Ramos (cell line): ENCODE results near the gene RFT1.

ENCODE experiments used
- in situ Hi-C: fragments of 300-500 bp; cut with MboI; formaldehyde crosslinking; loops from one replicate; pipeline ENCODE4 v1.14.3; 2022; ENCODE audit warnings: low sequenced_read_pairs; ENCODE audit not compliant: unreplicated experiment

The RFT1 gene

DNA sequence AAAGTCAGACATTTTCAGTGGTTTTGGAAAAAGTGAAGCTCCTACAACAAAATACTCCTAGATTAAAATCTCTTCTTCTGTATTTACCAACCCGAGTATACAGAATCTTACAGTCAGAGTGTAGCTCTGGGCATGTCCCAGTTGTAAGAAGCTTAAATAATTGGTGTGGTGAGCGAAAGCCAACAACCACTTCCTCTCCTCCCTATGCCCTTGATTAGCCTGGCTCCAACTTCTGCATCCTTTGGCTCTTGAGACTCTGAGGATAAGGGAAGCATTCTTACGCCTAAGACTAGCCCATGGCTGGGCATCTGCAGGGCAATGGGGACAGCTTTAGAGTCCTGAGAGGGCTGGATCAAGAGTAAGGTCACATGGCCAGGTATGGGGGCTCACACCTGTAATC is 25.5 kb downstream of the RFT1 start:
- in situ Hi-C loops = loop anchor here (25.0 kb wide), 1 partner anchor 608 kb away; no protein-coding TSS in a partner anchor

DNA sequence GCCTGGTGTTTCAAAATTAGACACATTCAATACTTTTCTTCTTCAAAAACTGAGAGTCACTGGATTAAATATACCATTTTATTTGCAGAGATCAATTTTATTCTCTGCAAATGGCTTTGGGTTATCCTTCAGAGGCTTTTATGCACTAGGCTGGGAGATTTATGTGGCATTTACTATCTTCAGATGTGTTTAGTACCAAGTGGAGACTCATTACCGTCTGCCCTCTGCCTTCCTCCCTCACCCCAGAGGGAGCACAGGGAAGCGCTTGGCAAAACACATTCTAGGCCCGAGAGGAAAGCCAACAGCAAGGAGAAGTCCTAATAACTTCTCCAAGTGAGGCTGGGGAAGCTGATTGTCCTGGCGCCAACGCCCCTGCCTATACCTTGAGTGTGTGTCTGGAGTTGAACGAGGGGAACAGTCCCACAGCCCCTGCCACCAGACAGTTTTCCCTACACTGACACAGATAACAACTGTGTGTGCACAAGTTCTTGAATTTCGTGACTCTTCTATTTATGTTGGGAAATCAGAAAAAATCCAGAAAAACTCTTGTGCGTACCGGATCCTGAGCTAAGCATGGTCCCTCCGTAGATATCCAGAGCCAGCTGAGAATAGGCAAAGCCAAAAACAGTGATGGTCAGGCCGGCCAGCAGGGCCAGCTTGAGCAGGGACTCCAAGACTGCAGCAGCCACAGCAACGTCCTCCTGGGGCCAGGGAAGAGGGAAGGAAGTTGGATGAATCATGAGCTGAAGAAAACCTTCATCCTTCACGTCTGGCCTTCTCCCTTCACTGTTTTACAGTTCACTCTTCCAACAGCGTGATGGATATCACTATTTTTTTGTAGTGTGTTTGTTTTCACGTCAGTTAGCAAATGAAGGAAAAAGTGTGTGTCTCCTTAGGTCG is 26.6 kb downstream of the RFT1 start:
- in situ Hi-C loops = loop anchor here (25.0 kb wide), 1 partner anchor 609 kb away; no protein-coding TSS in a partner anchor

DNA sequence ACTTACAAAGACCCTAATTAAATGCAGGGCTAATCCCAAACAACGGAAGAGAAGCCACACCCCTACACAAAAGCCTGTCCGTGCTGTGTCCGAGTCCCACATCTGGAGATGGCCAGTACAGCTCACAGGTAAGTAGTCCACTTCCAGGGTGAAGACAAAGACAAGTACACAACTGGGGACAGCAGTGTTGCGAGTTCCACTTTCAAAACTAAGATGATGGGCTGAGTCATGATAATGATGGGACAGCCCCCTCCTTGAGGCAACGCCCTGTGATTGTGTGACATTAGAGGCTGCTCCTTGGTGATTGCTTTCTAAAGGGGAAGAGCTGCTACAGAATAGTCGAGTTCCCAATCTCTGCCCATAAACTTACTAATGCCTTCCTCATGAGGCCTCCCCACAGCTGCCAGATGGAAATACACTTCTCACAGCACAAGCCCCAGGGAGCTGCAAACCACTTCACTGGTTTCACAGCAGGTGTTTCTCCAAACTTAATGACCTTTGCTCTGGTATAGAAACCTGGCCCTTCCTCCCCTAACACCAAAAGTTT is 27.6 kb downstream of the RFT1 start:
- in situ Hi-C loops = loop anchor here (25.0 kb wide), 1 partner anchor 610 kb away; no protein-coding TSS in a partner anchor

DNA sequence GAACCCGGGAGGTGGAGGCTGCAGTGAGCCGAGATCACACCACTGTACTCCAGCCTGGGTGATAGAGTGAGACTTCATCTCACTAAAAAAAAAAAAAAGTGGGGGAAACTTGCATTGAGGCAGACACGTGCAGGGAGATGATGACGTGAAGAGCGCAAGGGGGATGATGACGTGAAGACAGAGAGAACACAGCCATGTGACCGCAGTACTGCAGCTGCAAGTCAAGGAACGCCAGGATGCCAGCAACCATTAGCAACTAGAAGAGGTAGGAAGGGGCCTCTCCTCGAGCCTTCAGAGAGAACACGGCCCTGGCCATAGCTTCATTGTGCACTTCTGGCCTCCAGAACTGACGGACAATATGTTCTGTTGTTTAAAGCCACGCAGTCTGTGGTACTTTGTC is 28.3 kb downstream of the RFT1 start:
- in situ Hi-C loops = loop anchor here (25.0 kb wide), 1 partner anchor 610 kb away; no protein-coding TSS in a partner anchor

DNA sequence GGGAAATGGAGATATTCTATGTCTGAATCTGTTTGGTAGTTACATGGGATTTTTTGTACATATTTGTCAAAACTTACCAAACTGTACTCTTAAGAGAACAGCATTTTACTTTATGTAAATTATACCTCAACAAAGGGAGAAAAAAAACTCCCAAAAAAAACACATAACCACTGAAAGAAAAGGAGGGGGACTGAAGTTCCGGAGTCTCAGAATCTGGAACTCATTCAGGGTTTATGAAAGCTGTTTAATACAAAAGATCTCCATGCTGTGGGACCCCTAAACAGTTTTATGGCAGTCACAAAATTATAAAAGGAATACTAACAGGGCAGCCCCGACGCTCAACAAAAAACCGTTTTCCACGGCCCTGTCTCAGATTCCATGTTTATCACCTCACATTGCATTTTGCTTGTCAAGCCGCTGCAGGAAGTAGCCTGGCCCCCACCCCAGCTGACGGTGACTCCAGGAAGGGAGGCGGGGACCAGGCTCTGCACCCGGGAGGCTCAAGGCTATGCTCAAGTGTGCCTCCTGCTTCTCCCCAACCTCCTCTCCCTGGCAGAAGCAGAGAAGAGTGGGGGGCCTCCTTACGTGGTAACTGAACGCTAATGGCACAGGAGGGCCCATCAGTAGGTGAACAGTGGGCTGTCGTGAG is 29.3 kb downstream of the RFT1 start:
- in situ Hi-C loops = loop anchor here (25.0 kb wide), 1 partner anchor 611 kb away; no protein-coding TSS in a partner anchor

DNA sequence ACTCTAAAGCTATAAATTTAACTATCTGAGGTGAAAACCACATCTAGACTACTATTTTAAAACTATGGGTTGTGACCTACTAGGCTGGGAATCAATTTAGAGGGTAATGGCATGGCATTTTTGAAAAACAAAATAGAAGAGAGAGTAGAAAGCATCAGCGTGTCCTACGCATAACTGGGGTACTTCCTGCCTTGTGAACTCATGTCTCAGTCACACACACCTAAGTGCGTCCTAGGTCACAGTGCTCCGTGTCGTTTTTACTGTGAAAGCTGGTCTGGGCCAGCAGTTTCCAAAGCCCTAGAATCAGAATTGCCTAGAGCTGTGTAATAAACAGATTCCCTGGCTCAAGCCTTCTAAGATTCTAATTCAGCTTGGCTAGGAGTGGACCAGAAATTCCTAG is 32.3 kb downstream of the RFT1 start:
- in situ Hi-C loops = no loop called here

DNA sequence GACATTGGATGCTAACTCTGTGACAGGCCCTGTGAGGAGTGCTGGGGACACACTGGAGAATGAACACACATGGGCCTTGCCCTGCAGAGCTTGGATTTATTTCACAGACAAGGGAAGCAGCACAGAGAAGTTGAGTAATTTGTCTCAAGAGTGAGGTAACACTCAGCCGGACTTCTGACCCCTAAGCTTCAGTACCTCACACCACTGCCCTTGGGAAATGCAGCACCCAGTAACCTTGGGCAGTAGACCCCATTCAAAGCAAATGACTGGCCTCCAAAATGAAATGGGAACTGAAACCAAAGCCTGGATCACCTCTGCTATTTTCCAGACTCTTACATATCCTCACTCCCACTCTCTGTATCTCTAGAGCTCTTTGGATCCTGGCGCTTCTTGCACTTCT is 37.3 kb downstream of the RFT1 start:
- in situ Hi-C loops = no loop called here

DNA sequence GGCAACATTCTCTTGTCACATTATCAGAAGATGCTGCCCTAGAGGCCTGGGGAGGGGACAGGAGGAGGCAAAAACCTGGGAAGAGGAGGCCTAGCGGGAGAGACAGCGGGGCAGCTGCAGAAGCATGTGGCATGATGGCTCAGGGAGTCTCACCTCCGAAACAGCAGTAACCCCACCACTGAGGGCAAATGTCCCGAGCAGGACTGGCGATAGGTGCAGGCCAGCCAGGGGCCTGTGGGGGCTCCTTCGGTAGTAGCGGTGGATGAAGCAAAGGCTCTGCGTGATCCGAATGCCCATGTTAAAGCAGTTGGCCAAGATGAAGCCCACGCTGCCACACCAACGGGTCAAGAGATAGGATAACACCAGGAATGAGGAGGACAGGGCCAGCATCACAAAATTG is 38.0 kb downstream of the RFT1 start:
- in situ Hi-C loops = no loop called here

DNA sequence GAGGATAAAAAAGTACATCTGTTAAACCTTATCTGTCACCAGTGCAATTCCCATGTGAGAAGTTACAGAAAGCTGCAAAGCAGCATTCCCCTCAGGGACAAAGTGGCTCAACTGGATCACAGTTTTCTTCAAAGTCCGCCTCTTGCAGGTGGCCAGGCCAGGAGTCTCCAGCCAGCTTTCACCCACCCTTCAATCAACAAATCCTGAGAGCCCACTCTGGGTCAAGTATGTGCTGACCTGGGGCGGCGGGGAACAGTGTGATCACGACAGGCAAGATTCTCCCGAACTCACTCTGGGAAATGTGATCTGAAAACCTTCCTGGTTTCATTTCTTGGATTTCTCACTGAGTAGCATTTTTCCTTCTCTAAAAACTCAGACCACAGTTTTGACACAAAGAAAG is 39.2 kb downstream of the RFT1 start:
- in situ Hi-C loops = no loop called here

DNA sequence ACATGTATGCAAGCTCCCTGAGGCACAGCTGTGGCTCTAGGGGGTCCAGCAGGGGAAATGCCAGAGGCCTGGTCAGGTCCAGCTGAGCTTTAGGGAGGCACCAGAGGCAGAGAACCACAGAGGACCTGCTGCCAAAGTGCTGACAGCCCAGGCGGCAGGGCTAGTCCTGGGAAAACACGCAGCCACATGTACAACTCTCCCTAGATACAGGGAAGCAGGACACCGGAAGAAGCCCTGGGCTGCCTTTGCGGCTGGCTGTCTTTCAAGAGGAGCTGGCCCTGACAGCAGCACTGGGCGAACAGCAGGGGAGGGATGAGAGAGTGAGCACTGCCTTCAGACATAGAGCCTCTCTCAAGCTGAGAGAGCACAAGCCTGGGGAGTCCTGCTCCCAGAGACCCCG is 40.7 kb downstream of the RFT1 start:
- in situ Hi-C loops = no loop called here

DNA sequence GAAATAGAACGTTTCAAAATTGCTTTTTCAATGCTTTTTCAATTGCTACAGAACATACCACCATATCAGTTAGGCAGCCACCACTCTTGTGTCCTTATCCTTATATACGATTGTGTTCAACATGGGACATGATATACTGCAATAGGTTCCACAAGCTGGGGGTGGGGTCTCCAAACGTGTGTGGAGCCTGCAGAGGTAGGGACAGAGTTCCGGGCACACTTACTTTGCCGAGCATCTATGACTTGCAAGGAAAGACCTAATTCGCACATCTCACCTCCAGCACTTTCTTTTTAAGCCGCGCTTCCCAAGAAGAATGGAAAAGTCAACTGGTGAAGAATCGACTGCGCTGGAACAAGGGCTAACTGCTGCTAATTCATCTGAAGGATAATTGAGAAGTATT is 44.8 kb downstream of the RFT1 start:
- in situ Hi-C loops = no loop called here

DNA sequence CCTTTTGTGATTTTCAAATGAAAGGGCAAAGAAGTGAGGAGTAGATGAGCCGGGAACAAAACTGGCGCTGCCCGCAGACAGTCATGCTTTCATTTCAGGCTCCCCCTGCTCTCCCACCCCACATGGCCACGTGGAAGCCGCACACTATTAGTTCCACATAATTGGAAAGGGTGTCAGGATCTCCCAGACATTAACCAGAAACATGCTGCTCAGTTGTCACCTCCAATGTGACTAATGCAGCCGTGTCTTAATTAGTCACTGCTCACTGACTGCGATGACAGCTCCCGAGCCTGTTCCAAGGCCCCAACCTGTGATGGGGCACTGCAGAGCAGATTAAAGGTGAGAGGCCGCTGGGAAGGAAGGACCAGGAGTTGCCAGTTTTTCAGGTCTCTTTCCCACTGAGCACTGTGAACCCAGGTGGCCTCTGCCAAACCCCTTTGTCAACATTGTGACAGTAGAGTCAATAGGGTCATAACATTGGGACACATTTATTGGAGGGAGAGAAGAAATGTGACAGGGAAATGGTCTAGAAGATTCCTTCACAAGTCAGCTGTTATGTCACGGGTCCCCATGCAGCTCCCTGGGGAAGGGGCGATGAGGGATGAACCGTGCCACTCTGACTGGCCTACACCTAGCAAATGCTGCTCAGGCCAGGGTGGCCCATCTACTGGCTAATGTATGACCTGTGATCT is 45.8 kb downstream of the RFT1 start:
- in situ Hi-C loops = no loop called here

DNA sequence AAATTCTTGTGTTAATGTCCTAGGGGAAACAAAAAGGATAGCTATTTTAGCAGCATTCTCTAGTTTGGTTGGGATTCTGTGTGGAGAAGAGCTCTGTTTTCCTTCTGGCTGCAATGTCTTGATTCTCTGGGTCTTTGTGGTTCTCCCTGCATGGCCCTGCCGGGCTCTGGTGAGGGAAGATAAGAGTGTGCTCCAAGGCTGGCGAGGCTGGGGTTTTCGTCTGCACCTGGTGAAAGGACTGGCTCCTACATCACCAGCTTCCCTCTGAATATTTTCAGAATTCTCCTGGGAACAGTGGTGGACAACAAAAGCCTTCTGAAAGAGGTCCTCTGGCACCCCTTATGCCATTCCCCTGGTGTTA is 46.3 kb downstream of the RFT1 start:
- in situ Hi-C loops = no loop called here

DNA sequence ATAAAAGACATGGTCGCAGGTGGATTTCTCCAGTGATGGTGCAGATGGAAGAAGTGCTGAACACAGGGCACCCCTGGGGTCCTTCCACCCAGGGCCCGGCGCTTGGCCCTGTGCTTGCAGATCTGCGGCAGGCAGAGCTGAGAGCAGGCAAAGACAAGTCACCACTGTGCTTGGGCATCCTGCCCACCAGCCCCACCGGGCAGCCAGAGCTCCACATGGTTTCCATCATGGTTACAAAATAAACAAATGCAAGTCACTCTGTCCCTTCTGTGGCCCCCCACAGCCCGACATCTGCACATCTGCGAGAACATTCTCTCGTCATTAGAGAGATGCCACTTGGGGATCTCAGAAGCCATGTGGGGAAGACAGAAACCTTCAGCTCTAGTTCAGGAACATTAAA is 46.7 kb downstream of the RFT1 start:
- in situ Hi-C loops = no loop called here

DNA sequence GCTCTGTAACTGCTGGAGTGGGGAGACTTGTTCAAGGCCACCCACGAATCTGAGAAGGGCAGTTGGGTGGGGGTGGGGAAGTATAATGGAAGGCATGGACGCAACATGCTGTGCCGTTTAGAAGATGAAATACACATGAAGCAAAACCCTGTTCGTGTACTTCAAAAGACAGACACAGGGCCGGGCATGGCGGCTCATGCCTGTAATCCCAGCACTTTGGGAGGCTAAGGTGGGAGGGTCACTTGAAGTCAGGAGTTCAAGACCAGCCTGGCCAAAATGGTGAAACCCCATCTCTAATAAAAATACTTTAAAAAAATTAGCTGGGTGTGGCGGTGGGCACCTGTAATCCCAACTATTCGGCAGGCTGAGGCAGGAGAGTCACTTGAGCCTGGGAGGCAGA is 47.5 kb downstream of the RFT1 start:
- in situ Hi-C loops = no loop called here

DNA sequence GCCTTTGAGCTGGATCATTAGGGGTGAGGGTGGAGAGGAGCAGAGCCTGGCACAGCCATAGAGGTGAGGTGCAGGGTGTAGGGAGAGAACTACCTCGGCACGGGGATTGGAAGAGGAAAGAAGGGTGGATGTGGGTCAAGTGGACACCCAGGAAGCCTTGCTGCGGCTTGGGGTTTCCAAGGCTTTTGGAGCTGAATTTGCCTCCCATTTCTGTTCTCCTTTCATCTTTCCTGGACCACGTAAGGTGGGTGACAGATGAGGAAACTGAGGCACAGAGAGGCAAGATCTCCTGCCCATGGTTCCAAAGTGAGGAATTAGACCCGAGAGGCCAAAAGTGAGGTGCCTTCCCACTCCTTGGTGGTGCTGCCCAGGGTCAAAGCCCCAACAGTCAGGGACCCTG is 48.9 kb downstream of the RFT1 start:
- in situ Hi-C loops = no loop called here

DNA sequence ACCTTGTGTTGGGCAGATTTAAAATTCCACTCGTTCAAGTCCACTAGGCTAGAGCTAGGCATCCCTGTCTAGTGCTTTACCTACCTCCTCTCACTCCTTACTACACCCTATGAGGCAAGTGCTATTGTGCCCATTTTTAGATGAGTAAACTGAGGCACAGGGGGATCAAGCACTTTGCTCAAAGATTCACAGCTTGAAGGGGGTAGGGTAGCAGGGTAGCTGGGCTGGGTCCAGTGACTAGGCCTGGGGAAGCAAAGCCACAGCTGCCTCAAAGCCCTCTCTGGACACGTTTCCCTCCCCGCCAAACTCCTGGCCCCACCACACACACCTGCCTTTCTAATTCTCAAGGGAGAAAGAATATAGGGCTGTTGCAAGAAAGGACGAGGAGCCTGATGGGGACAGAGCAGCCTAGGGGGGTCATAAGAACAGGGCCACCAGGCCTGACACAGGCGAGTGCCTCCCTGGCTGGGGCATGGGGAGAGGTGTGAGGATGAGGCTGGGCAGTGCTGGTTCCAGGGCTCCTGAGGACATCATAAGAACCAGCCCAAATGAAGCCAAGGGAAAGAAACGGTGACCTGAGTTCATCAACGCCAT is 49.5 kb downstream of the RFT1 start:
- in situ Hi-C loops = no loop called here

DNA sequence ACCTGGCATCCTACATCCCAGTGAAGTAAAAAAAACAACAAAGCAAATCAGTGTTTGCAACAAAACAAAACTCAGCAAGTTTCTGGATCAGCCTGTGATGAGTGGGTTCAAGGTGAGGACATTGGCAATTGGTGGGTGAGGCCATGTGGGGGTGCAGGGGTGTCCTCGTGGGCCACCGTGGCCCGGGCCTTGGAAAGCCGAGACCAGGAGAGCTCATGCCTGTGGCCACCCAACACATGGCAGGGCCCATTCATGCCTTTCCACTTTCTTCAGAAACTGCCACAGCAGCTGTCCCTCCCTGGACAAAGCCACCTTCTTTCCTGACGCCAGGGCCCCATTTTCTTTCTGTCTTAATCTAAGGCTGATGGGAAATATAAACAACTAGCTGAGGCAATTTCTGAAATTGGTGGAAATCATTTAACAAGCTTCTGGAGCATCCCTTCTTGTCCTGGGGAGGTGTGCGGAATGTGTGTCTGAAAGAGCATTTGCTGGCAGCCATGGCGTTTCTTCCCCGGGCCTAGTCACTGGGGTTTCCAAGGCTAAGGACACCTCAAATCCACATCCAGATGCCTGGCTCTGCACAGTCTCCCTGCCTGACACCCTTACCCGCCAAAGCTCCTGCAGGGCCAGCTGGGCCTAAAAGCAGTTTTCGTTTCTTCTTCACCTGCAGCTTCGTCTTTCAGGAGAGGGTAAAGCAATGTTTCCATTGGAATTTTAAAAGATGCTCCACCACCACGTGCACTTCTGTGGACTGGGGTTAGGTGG is 50.3 kb downstream of the RFT1 start:
- in situ Hi-C loops = no loop called here

DNA sequence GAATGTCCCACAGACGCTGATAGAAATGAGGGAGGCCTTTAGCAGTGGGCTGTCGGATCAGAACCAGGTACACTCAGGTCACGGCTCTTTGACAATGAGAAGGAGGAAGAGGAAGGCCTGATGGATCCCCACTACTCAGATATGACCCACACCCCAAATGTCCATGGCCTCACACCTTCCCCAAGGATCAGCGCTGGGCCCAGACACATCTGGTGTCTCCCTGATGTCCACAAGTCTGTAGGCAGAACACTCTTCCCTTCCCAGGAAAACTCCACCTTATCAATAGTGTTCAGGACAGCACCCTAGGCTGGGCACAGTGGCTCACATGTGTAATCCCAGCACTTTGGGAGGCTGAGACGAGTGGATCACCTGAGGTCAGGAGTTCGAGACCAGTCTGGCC is 51.1 kb downstream of the RFT1 start:
- in situ Hi-C loops = no loop called here

DNA sequence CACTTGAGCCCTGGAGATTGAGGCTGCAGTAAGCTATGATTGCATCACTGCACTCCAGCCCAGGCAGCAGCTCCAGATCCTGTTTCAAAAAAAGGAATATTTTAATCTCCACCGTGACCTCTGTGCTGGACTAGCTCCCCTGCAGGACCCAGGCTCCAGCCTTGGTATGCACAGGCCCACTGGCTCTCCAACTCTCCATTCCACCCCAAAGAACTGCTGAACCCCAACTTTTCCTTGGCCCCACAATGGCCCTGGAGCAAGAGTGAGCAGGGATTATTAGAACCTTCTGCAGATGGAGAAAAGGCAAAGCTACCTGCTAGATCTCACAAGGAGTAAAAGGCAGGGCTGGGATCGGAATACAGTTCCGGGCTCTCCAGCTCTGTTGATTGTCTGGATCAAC is 51.6 kb downstream of the RFT1 start:
- in situ Hi-C loops = no loop called here
